Stimulated activated CD4-positive, alpha-beta T cell treated with anti-CD3 and anti-CD28 coated beads, TNF-alpha, amount 100 ng/mL, for 1 hour (primary cell): ENCODE results near the gene SHROOM1.

Experiments
- DNase-seq, 3 donors: peaks; one replicate each; pipeline ENCODE4 v3.0.0-alpha.2; 2020; ENCODE audit warnings: low read depth in 3 of 3, low spot score in 1 of 3

Gene SHROOM1

GRCh38 chr5:132825033-132825833 is 5.2 kb downstream of the SHROOM1 start:
- no peak for DNase-seq

DNA sequence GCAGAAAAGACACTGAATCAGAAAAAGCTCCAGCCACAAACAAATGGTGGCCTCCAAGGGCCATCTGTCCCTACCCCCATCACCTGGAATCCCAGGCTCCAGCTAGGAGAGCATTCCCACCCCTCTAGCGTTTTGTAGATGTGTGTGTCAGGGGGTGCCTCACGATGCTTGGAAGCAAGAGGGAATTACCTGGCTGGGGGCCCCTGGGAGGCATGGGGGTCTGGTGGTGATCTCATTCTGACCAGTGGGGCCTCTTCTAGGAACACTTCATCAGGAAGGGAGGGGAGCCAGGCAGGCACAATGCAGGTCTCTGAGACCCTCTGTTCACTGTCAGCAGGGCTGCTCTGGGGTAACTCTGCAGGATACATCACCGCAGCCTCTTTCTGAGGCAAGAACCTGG is 6.0 kb downstream of the SHROOM1 start:
- DNase-seq: no peak

DNA sequence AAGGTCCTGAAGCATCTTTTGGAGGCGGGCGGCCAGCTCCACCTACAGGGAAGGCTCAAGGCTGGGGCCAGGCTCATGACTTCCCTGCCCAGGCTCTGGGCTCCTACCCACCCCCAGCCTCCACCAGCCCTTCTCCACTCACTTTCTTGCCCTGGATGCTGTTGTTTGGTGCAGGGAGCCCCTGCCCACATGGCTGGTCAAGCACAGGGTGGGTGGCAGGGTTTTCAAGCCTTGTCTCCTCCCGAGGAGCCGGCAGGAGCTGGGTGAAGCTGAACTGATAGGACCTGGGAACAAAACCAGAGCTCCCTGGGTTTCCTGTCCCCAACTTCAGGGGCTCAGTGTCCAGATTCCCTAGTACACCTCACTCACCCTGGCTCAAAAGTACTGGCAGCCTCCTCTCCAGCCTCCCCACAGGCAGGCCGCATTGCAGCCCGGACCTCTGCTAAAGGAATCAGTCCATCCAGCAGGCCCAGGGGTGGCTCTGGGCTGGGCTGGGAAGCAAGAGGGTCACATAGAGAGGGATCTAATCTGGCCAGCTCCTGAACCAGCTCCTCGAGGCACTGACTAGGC is 6.9 kb downstream of the SHROOM1 start:
- no peak for DNase-seq

GRCh38 chr5:132822650-132823480 is 7.6 kb downstream of the SHROOM1 start:
- no peak for DNase-seq

DNA sequence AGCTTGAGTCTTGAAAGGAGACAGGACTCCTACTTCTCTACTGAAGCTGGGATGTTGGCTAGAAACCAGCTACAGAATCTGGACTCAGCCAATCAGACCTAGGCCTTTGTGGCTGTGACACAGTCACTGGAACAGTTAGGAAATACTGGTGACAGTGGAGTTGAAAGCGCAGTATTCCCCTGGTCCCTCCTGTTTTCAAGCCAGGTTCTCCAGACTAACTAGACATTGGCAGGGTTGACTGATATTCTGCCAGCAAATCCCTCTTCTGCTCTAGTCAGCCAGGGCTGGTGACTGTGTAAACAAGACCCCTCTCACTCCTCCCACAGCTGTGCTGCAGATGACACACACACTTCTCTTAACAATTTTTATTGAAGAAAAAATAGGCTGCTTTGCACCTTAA is 8.7 kb downstream of the SHROOM1 start:
- DNase-seq: no peak

- no peak for DNase-seq
Measured at GRCh38 chr5:132821350-132821749, 9.1 kb downstream of the SHROOM1 start.

DNA sequence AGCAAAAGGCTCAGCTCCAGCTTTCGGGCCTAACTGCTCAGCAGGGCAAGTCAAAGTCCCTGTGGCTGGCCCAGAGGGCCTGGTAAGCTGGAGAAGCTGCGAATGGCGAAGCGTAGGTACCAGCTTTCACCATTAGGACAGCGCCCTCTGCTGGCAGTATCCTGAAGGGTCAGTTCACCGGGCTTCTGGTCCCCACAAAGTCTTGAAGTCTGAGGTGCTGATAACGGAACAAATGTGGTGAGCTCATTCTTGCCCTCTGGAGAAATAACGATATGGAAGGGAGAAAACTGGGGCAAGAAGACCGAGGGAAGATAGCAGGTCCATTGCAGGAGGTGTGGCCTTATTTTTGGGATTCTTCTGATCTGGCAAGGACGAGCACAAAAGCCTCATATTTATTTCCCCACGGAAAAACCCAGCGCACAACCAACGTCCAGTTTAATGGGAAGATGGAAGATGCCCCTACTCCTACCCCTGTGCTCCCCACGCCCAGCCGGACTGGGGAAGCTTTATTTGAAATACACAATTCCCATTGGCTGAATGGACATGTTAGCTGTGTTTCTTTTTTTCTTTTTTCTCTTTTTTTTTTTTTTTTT is 10.2 kb downstream of the SHROOM1 start:
- DNase-seq: peak; percentile 67 to 85 (median 72)

DNA sequence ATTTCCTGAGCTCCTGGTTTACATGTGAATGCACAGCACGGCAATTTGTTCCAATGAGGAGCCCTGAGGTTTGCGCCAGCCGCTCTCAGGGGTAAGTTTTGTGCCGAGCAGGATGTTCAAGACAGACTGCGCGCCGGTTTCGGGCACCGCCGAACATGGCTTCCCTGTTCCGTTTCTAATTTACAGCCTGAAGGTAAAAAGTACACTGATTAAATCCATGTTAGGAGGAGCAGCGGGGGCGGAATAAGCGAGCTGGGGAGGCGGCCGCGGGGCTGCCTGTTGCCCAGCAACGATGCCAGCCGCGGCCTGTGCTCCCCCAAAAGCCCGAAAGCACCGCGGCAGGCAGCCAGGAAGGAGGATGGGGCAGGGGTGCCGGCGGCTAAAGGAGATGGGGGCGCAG is 11.0 kb downstream of the SHROOM1 start:
- no peak for DNase-seq

DNA sequence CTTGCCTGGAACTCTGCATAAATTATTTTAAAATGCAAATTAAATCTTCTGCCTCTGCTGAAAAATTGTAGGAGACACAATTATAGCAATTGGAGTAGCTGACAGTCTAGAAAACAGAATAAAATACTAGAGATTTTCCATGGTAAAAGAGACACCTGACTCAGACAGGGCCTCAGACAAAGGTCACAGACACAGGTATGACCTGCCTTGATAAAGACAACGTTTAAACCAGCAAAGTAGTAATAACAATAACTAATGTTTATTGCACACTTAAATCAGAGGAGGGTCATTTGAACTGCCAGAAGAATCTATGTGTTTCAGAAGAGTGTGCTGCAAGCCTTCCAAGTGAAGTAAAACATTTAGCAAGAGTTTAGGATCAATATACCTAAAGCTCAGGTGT is 13.4 kb downstream of the SHROOM1 start:
- DNase-seq: no peak

DNA sequence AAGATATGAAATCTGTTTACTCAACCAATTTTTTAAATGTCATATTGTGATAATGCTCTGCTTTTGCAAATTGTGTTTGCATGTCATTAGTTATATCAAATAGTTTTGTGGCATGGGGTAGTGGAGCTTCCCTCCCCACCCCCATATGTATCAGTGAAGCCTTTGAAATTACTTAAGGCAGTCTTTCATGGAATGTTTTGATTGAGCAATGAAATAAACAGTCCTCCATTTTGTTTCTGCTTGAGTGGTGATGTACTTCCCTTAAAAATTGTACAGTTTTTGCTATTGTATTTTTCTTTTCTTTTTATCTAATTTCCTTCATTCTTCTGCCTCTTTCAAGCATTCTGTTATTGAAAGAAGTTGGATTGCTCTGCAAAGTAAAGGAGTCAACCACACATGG is 13.9 kb downstream of the SHROOM1 start:
- no peak for DNase-seq

DNA sequence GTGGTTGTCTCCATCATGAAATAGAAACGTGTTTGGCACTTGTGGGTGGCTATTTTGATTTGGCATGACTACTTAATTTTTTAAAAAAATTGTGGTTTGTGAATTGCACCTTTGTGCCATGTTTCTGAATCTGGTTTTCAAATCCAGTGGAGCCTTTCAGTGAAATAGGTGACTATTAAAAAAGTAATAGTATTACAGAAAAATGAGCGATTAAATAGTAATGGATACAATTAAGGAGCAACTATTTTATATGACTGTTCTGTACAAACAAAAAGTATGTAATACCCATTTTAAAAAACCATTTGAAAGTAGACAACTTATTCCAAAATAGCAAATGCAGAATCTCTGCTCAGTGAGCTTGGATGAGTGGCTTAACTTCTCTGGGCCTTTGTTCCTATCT is 14.4 kb downstream of the SHROOM1 start:
- no peak for DNase-seq

GRCh38 chr5:132815454-132815853 is 15.0 kb downstream of the SHROOM1 start:
- no peak for DNase-seq

- DNase-seq: no peak
Measured at GRCh38 chr5:132814503-132815294, 15.7 kb downstream of the SHROOM1 start.

GRCh38 chr5:132813599-132814502 is 16.6 kb downstream of the SHROOM1 start:
- no peak for DNase-seq

DNA sequence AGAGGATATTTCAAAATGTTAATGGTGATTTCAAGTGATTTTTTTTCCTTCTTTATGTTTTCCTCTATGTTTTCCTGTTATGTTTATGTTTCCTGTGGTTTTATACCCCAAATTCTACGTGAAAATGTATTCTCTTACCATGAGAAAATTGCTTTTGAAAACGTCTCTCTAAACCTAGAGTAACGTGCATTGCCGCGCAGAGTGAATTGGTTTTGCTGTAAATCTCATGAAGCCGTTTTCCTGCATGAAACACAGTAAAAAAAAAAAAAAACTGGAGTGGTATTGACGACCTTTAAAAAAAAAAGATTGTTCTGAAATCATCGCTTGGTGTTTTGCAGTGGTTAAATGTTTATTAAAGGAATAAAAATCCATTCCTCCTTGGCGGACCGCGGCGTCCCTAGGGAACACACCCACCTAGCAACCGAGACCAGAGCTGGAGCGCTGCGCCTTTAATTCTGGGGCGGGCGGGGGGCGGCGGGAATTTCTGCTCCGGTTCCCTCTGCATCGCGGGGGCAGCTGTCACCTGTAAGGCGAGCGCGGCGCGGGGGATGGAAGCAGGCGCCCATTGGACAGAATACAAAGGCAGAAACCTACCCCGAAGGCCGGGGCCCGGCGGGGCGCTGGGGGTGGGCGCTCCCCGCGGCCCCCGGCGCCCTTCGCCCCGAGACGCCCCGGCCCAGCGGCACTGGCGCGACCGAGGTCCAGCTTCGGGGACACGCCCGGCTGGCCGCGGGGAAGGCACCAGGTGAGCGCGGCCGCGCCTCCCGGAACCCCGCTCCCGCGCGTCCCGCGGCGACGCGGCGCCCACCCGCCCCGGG is 17.5 kb downstream of the SHROOM1 start, which contains the start of gene SOWAHA:
Gene SOWAHA, plus strand, starts transcription at position 522 of the 818 bp plus-strand sequence. CDS start 320 bp downstream, outside the sequence.
- no peak for DNase-seq

- DNase-seq: no peak
Measured at GRCh38 chr5:132812123-132812765, 18.2 kb downstream of the SHROOM1 start.

DNA sequence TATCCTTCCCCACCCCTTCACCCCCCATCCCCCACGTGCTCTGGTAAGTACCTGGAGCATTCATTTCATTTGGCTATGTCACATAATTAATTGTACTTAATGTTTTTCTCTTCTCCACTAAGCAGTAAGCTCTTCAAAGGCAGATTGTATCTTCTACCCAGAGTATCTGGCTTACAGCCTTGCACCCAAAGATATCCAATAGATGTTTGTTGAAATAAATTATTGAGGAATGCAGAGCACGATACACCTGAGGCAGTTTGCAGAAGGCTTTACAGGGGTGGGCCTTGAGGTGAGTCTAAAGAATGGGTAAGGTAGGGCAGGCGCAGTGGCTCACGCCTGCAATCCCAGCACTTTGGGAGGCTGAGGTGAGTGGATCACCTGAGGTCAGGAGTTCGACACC is 19.8 kb downstream of the SHROOM1 start:
- no peak for DNase-seq

DNA sequence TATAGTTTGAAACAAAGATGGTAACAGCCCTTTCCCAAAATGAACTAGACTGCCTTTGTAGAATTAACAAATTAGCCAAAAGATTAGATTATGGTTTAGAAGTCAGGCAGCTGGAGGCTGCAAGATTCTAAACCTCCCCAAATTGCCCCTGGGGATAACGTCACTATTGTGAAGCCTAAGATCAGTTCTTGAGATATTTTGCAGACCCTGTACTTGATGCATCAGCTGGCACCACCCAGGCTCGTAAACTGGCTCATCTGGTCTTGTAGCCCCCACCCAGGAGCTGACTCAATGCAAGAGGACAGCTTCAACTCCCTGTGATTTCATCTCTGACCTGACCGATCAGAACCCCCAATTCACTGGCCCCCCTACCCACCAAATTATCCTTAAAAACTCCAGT is 21.6 kb downstream of the SHROOM1 start:
- DNase-seq: no peak
